GM10266 (cell line): ENCODE data around the gene PGBD5.

Experiments
- DNase-seq: peaks from one replicate; pipeline ENCODE4 v3.0.0; 2012; ENCODE audit errors: extremely low spot score
- CTCF ChIP-seq: IDR thresholded peaks from 2 replicates; pipeline ENCODE4 v1.5.1; 2012; ENCODE audit warnings: mild to moderate bottlenecking, low read depth; ENCODE audit not compliant: control insufficient read depth, insufficient read depth; ENCODE audit errors: missing control alignments

PGBD5 gene

GRCh38 chr1:230459465-230459864, 33.3 kb upstream of the PGBD5 start:
- DNase-seq = no peak
- TF ChIP-seq CTCF = no peak

GRCh38 chr1:230458509-230458908, 32.4 kb upstream of the PGBD5 start:
- no peak for DNase-seq
- no peak for TF ChIP-seq CTCF

- no peak for DNase-seq
- no peak for TF ChIP-seq CTCF
Measured at GRCh38 chr1:230456478-230456877, 30.3 kb upstream of the PGBD5 start.

- no peak for TF ChIP-seq CTCF
Measured at GRCh38 chr1:230455291-230455690, 29.2 kb upstream of the PGBD5 start.

GRCh38 chr1:230453377-230453776, 27.2 kb upstream of the PGBD5 start:
- TF ChIP-seq CTCF = no peak
- DNase-seq = no peak

More at GRCh38 chr1:230455291-230455690, 29.2 kb upstream of the PGBD5 start:
- no peak for DNase-seq

- no peak for DNase-seq
- no peak for TF ChIP-seq CTCF
Measured at GRCh38 chr1:230441183-230442029, 15.3 kb upstream of the PGBD5 start.

- TF ChIP-seq CTCF = no peak
Measured at GRCh38 chr1:230435108-230435507, 9.0 kb upstream of the PGBD5 start.

More at GRCh38 chr1:230435108-230435507, 9.0 kb upstream of the PGBD5 start:
- no peak for DNase-seq
